Midbrain (tissue), 1 donor: ENCODE data around the gene CPA3.

Experiments used
- DNase-seq: peaks from one replicate; lab custom pipeline; 2025; lab: John Stamatoyannopoulos, UW

CPA3 gene, protein sequence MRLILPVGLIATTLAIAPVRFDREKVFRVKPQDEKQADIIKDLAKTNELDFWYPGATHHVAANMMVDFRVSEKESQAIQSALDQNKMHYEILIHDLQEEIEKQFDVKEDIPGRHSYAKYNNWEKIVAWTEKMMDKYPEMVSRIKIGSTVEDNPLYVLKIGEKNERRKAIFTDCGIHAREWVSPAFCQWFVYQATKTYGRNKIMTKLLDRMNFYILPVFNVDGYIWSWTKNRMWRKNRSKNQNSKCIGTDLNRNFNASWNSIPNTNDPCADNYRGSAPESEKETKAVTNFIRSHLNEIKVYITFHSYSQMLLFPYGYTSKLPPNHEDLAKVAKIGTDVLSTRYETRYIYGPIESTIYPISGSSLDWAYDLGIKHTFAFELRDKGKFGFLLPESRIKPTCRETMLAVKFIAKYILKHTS

DNA sequence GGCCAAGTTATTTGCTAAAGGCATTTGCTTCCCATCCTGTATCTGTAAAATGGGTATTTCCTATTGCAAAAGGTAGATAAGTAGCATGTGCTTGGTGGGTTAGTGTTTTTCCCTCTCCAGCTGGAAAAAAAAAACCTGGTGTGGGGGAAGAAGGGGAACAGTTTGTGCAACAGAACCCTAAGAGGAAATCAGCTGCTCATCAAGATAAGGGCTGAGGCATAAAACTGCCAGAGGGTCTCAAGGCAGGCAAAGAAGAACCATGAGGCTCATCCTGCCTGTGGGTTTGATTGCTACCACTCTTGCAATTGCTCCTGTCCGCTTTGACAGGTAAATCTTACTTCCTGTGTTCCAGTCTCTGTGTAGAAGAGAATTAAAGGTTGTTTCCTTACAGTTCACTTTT lies at the start of gene CPA3:
Gene CPA3 (plus strand): TSS at position 248 of the 400 bp plus-strand sequence. CDS start 12 bp downstream, at position 260.
- no peak for DNase-seq

DNA sequence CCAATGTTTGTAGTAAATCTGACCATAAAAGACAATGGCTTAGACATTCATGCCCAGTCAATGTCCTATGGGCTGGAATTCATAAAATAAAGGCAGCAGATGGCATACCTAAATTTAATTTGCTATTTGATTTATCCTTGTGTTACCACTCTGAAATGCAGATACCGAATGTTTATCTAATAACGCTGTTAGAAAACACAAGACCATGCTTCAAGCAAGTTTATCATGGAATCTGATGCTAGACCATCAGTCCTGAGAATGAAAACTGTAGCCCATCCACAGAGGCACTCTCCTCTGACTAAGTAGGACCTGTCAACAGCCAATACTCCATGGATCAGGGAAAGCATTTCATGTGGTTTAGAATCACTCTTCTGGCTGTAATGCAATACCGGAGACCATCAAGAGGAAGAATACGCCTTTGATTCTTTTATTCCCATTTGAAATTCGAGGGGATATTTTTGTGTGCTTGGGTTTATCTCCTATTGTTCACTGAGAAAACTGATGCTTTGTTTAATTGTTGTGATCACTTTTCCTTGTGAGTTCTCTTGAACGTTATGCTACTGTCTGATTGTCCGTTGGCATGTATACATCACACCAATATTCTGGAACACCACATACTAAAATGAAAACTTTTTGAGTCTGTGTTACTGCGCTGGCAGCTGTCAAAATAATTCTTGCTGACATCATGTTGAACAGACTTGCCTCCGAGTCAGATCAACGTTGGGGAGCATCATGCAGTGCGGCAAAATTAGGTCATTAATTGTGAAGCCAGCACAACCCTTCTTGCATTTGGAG lies 49.6 kb upstream of the CPA3 start:
- DNase-seq = peak; percentile 29

DNA sequence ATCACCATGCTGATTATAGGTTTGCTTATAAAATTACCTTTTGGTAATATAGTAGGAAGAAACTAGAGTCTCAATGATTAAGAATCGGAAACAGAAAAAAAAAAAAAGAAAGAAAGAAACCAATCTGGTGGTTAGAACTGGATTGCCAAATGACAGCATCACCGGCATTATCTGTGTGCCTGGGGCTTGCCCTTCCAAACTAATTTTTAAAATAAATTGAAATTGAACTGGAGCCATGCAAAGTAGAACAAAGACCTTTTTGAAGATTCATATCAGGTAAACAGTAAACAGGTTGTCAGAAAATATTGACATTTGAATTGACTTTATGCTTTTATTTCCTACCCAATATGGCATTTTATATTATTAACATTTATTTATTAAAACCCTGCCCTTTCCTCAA lies 48.7 kb upstream of the CPA3 start:
- no peak for DNase-seq

DNA sequence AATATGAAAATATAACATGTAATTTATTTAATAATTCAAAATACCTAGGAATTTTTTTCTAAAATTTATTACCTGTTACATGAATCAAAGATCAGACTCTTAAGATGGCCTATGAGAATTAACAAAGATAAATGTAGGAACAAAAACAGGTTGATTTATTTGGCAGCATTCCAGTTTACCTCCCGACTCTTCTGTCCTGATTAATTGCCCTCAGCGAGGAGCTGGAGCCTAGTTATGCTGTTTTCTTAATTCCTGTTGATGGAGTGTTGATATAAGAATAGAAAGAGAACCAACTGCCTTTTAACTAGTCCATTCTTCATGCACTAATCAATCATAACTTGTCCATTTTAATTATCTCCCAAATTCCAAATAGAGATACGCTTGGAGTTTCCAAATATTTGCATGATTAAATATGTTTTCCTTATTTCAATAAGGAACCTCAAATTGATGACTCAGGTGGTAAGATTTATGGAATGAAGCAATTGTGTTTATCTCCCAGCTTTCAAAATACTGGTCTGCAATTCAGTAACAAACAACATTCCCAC lies 48.0 kb upstream of the CPA3 start:
- DNase-seq = no peak

DNA sequence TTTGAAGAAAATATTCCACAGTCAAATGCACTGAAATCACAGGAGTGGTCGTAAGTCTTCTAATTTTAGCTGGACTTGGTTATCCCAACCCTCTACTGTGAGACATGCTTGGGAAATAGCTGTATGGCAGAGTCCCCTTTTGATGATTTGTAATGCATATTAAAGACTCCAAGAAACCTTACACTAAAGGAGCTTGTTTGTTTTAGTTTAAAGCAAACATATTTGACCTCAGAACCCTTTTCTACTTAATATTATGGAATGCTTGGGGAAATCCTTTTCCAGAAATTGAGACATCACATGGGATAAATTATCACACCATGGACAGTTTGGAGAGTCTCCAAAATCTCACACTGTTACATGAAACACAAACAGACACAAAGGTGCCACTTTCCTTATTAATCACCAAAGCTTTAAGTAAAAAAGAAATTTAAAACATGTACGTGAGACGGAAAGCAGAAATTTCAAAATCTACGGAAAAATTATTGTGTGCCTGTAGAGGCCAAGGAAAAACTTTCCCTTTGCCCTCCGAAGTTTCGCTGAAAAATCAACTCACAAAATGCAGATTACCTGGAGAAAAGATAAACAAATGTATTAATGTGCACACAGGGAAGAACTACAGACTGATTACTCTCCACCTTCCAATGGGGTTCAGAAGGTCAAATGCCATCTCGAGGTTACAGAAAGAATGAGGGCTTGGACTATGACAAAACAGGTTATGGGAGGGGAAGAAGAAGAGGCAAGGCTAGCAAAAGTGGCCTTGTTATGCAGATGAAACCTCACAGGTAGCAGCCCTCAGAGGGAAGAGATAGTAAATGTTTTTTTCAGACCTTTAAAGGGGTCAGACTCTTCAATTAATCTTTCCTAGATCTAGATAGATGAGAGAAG lies 44.5 kb upstream of the CPA3 start:
- no peak for DNase-seq

DNA sequence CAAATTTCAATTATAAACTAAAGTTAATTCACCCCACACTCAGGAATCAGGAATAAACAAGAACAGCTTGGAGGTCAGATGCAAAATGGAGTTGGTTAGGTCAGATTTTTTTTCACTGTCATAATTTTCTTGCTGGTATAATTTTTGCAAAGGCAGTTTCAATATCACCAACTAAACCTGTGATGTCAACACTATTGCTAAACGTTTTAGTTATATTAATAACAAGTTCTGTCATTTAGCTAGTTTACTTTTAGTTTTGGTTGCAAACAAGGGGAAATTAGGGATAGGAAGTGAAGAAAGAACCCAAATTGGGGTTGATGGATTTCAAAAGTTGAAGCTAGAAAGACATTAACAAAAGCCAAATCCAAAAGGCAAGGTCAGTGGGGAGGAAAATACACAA lies 42.1 kb upstream of the CPA3 start:
- DNase-seq = no peak

DNA sequence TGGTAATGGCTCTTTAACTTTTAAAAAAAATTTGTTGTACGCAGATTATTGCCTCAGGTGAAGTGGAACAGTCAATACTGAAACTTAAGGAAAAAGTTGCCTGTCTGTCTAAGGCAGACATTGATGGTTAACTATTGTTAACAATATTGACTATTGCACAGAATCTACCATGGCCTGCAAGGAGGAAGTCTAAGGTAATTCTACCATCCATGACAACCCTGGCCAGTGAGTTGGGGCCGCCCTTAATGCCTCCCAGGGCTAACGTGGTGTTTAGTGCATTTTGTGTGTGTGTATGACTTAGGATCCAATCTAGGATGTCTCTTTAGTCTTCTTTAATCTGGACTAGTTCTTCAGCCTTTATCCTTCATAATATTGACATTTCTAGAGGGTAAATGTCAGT lies 39.6 kb upstream of the CPA3 start:
- DNase-seq = no peak

DNA sequence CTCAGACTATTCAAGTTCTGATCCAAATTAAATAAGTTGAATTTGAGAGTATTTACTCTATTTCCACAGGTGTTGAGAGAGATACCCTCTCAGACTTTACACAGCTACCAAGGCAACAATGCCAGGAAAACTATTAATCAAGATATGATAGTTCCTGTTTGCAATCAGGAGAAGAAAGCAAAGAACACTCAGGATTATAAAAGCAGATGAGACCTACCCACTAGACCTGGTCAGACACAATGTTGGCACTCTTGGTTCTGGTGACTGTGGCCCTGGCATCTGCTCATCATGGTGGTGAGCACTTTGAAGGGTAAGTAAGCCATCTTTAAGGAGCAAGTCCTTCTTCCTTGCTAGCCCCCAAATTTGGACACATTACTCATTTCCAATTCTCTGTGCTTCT lies 37.5 kb upstream of the CPA3 start, which contains the start of gene CPB1:
Gene CPB1 (plus strand): TSS at position 227 of the 400 bp plus-strand sequence. CDS start 13 bp downstream, at position 240.
- no peak for DNase-seq

DNA sequence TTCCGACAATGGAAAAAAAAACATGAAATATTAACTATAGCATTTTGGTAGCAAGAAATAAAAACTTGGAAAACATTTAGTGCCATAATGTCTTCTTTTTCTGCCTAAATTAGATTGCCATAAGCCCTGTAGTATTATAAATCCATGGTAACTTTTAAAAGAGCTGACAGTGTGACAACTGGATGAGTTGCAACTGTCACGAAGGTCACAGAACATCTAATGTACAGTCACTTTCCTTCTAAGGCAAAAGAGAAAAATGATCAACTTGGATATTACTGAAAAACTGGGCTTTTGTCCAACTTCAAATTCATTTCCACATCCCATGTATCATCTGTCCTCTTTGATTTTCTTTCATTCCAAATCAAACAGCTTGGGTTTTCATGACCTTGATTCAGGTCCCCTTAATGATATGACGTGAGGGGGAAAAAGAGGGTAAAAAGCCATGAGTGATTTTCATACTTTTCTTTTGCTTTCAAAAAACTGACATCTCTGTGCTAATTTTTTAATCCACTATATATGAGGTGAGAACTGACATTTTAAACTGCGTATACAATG lies 36.9 kb upstream of the CPA3 start:
- no peak for DNase-seq

DNA sequence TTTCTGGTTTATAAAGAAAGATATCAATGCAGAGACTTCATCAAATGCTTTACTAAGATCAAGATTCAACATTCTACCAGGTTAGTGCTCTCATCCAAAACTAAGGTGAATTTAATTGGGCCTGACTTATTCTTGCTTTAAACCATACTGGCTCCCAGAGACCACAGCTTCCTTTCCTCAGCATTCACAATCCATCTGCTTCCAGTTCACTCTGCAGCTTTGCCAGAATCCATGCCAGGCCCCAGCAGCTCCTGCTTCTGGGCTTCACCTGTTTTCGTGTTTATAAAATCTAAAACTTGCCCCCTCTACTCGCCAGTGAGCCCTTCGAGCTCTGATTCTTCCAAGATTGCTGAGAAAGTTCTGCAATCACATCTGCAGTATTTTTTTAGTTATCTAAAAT lies 35.2 kb upstream of the CPA3 start:
- DNase-seq = no peak

DNA sequence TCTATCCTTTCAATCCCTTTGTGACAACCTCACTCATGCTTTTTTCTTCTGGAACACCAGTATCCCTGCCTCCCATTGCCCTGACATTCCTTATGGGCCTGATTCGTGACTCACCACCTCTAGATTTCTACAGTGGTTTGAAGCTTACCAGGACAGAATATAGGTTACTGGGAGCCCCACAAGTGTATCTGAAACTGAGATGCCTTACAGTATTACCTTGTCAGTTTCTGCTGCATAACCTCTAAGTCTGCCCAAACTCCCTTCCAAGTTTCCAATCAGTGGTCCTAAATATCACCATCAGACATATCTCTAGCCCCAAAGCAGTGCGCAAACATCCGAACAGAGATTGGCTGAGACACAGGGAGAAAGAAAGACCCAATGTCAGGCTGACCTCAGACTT lies 31.9 kb upstream of the CPA3 start:
- DNase-seq = no peak

DNA sequence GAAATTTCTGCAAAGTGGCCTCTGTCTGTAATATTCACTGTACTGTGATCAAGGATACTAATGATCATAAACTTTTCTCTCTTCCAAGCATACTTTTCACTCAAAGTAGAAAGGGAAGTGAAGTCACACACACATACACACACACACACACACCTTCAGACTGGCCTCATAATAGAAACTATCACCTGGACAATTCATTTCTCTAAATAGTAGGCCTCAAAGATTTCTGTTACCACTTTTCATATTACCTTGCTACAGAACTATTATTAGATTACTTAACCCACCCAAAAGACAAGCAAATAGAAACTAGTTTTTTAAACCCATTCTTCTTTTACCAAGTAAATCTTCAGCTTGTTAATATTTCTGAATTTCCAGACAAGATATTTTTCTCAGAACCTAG lies 25.3 kb upstream of the CPA3 start:
- DNase-seq = no peak

DNA sequence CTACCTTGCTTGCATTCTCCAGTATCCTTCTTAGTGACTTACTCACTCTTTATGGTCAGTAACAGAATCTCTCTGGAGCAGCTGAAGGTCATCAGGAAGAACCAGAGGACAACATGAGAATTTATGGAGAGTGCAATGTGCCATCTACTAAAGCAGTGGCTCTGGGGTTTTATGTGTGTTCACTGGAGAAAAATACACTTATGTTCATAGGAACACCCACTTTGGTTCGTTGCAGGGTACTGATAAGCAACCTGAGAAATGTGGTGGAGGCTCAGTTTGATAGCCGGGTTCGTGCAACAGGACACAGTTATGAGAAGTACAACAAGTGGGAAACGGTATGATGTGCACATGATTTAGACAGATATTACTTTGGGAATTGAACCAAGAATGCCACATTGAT lies 24.6 kb upstream of the CPA3 start:
- no peak for DNase-seq

DNA sequence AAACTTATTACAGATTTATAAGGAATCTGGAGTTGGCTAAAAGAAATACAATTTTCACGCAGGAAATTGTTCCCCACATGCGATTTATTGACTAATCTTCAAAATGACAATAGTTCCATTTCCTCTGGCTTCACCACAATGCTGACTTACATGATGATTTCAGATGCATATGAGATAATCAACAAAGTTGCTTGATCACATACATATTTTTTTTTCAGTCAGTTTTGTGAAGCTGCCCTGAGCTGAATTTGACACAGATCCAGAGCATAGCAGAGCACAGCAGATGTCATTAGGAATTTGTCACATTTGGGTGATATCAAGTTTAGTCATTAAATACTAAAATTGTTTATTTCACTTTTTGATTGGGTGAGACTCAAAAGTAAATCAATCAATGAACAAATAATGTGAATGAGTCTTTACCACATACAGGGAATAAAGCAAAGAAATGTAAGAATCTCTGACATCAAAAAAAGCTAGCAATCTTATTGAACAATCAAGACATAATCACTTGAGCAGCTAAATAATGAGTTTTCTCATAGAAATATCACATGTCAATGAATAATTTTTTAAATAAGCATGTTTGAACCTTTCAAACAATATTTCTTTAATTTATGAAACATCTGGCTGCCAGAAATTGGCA lies 19.2 kb upstream of the CPA3 start:
- no peak for DNase-seq

DNA sequence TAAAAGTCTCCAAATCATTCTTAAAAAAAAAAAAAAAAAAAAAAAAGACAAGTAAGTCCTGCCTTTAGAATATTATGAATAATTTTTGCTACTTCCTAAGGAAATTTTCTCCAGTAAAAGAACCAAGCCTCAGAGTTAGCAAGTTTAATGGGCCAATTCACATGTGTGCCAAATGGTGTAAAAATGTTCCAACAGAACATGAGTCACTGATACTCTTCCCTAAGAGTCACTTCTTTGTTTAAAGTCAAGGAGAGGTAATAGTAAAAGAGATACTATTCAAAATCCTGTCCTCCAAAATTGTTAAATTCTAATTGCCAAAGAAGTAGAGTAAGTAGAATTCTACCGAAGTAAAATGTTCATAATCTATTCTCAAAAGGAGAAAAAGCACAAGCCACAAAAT lies 17.7 kb upstream of the CPA3 start:
- DNase-seq = no peak

DNA sequence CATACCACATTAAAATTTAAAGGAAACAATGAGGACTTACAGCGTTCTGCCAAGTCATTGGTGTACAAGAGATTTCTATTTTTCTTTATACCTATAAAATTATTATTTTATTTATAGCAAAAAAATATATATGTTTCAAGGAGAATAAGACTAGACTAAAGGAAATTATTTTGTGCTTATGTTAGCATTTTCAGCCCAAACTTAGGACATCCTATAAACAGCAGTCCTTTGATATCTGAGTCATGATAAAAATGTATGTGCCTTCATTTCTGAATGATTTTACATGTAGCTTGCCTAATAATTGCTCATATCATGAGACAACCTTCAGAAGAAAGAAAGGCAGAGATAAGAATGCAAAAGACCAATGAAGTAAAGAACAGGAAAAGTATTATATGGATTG lies 16.7 kb upstream of the CPA3 start:
- DNase-seq = no peak

DNA sequence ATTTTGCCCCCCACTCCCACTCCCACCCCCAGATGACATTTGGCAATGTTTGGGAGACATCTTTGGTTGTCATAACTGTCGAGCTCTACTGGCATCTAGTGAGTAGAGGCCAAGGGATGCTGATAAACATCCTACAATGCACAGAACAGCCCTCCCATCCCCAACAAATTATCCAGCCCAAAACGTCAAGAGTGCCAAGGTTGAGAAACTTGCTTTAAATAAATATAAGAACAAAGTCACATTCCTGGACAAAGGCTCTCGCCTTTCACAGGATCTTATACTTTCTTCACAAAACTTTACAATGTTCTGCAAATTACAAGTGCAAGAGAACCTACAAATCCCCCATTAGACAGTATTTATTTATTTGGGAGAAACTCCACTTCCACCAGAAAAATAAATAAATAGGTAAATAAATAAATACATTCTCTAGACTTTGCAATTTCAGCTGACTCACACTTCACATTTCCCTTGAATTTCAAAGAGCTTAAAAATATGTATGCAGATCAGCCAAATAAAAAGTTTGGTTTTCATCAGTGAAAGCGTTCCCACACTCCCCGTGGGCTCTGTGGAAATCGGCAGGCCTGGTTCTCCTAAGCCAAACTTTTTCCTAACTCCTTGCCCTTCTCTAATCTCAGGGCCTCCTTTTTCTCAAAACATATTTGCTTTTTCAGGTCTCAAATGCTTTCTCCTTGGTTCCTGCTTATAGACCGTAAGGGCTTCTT lies 12.7 kb upstream of the CPA3 start:
- no peak for DNase-seq

DNA sequence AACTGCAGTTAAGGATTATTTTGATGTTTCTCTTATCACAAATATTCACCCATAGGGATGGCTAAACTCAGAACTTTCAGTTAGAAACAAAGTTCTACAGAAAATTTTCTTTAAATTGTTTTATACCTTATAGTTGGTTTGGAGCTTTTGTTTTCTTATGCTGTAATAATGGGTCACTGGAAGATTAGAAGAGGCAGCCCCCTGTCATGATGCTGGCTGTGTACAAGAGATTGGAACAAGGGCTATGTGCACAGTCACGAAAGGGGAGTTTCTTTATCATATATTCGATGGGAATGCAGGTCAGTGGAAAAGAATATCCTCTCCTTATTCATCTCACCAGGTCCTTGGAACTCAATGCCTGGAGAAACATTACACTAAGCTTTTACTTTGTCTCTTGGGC lies 12.0 kb upstream of the CPA3 start:
- no peak for DNase-seq

DNA sequence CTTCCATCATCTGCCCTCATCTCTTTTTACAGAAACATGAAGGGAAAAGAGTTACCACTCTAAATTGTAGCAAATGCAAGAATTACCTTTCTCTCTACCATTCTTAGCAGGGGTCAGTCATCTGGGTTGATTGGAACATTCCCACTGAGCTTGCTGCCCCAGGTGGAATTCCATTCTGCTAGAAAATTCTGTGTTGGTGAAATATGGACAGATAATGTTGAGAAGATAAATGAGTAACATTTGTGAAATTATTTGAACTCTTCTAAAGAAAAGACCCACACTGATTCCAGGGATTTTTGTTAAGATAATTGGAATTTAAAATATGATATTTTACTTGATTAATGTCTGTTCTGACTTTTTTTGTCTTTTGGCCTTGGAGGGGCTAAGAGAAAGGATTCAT lies 11.0 kb upstream of the CPA3 start:
- no peak for DNase-seq

DNA sequence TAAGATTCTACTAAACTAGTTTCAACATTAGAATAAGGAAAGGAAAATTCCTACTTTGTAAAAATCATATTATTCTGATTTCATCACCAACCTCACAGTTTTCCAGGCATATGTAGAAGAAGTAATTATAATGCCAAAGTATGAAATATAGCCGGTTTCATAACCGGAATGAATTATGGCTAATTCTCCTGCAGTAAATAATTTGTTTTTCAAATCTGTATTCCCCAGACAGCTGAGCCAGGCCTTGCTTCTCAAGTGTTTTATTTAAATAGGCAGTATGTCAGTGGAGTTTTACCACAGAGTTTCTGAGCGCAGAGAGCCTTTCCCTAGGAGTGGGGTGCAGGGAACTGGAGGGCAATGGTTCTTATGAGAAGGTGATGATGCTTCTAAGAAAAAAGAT lies 8.7 kb upstream of the CPA3 start:
- DNase-seq = no peak

DNA sequence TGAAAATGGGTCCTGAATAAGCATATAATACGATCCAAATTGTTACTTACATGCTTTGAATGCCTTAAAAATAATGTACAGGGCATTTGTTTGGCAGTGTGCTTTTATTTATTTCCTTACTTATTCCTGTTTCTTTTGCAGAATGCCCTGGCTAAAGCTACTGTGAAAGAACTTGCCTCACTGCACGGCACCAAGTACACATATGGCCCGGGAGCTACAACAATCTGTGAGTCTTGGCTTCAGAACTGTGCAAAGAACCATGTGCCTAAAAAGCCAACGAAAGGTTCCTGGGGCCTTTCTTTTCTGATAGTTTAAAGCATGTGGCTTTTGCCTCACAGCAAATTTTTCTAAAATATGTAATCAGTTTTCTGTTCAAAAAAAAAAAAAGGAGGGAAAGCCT lies 7.8 kb upstream of the CPA3 start:
- DNase-seq = no peak
